GM12878 (cell line): Measurements from ENCODE around the gene PRR18. TPM values are rescaled to one million over a fixed set of nuclear protein-coding genes. Genes with fewer than 3 reads are reported as not detected.

ENCODE experiments used
- ATF2 ChIP-seq: IDR thresholded peaks from 2 replicates; pipeline ENCODE4 v1.6.1; 2012; ENCODE audit warnings: low read length, inconsistent platforms
- ATF3 ChIP-seq: IDR thresholded peaks from 2 replicates; pipeline ENCODE4 v1.6.1; 2011; ENCODE audit warnings: low read depth, mild to moderate bottlenecking, low read length, moderate library complexity, borderline replicate concordance; ENCODE audit errors: extremely low read depth
- BHLHE40 ChIP-seq, 2 experiments: fragments of 450-650 bp in 1 of 2; IDR thresholded peaks; 2 replicates each; pipeline ENCODE4 v1.6.1; 2011 to 2017; ENCODE audit warnings: low read depth in 2 of 2, borderline replicate concordance in 1 of 2, improper control_type of control experiment in 1 of 2, low read length in 1 of 2, mild to moderate bottlenecking in 1 of 2
- BRCA1 ChIP-seq: IDR thresholded peaks from 2 replicates; pipeline ENCODE4 v1.6.1; 2011; ENCODE audit warnings: low read depth, low read length, improper control_type of control experiment
- CBX5 ChIP-seq: sonication (generic); IDR thresholded peaks from 2 replicates; pipeline ENCODE4 v1.6.1; 2016; ENCODE audit warnings: low read depth, moderate library complexity, mild to moderate bottlenecking, inconsistent platforms
- CEBPB ChIP-seq, 2 experiments: fragments of 150-350 bp in 1 of 2; IDR thresholded peaks; 2 replicates each; pipeline ENCODE4 v1.6.1; 2012 to 2014; ENCODE audit warnings: low read depth in 2 of 2, low read length in 2 of 2, borderline replicate concordance in 1 of 2, inconsistent platforms in 1 of 2
- EED ChIP-seq: sonication (generic); IDR thresholded peaks from 2 replicates; pipeline ENCODE4 v1.6.1; 2016; ENCODE audit warnings: antibody characterized with exemption, low read depth
- HDAC6 ChIP-seq: fragments of 200-600 bp; sonication (generic); IDR thresholded peaks from one replicate; pipeline ENCODE4 v1.8.0; 2017; ENCODE audit warnings: antibody characterized with exemption; ENCODE audit not compliant: unreplicated experiment
- MAX ChIP-seq: IDR thresholded peaks from 2 replicates; pipeline ENCODE4 v1.6.1; 2012; ENCODE audit warnings: low read depth, low read length, improper control_type of control experiment
- MEF2A ChIP-seq: IDR thresholded peaks from 2 replicates; pipeline ENCODE4 v1.6.1; 2011; ENCODE audit warnings: low read depth, mild to moderate bottlenecking, low read length, moderate library complexity; ENCODE audit not compliant: insufficient read depth
- PBX3 ChIP-seq: IDR thresholded peaks from 2 replicates; pipeline ENCODE4 v1.6.1; 2011; ENCODE audit warnings: mild to moderate bottlenecking, low read depth, low read length, moderate library complexity; ENCODE audit not compliant: insufficient replicate concordance
- PKNOX1 ChIP-seq: fragments of 450-650 bp; IDR thresholded peaks from 2 replicates; pipeline ENCODE4 v1.6.1; 2016; ENCODE audit warnings: mild to moderate bottlenecking
- PML ChIP-seq: IDR thresholded peaks from 2 replicates; pipeline ENCODE4 v1.6.1; 2012; ENCODE audit warnings: low read length, inconsistent platforms
- POLR2A ChIP-seq: IDR thresholded peaks from 2 replicates; pipeline ENCODE4 v1.6.1; 2011; ENCODE audit warnings: low read depth, mild to moderate bottlenecking, low read length
- POLR2AphosphoS2 ChIP-seq: IDR thresholded peaks from 2 replicates; pipeline ENCODE4 v1.6.1; 2011; ENCODE audit warnings: low read depth, mild to moderate bottlenecking, low read length, improper control_type of control experiment, moderate library complexity
- RB1 ChIP-seq: fragments of 450-650 bp; formaldehyde crosslinking; IDR thresholded peaks from 2 replicates; pipeline ENCODE4 v1.6.1; 2017; ENCODE audit warnings: mild to moderate bottlenecking, borderline replicate concordance
- RUNX3 ChIP-seq: IDR thresholded peaks from 2 replicates; pipeline ENCODE4 v1.6.1; 2012; ENCODE audit warnings: low read length, inconsistent platforms
- SMAD5 ChIP-seq: IDR thresholded peaks from 2 replicates; pipeline ENCODE4 v1.6.1; 2016; ENCODE audit warnings: antibody characterized with exemption, low read depth
- SREBF2 ChIP-seq: IDR thresholded peaks from 2 replicates; pipeline ENCODE4 v1.6.1; 2012; ENCODE audit warnings: mild to moderate bottlenecking, low read length
- TCF7 ChIP-seq: IDR thresholded peaks from 2 replicates; pipeline ENCODE4 v1.6.1; 2014; ENCODE audit warnings: antibody characterized with exemption, borderline replicate concordance
- USF1 ChIP-seq: IDR thresholded peaks from 2 replicates; pipeline ENCODE4 v1.6.1; 2011; ENCODE audit warnings: borderline replicate concordance, low read depth, mild to moderate bottlenecking, moderate library complexity, mixed read lengths, low read length; ENCODE audit not compliant: insufficient read depth; ENCODE audit errors: extremely low read length
- ZNF274 ChIP-seq: IDR thresholded peaks from one replicate; pipeline ENCODE4 v1.8.0; 2011; ENCODE audit not compliant: insufficient read length, insufficient read depth
- polyA plus RNA-seq, 11 experiments: library from polyadenylated mRNA; depleted of rRNA in 4 of 11; unstranded in 6 of 11; stranded (reverse) in 5 of 11; fragments of >200 nt; fragmentation: Nextera tagmentation in 4 of 11; fragmentation: Illumina TruSeq in 1 of 11; extraction: Ambion mirVana in 4 of 11; extraction: Trizol in 1 of 11; gene quantifications; 1 replicate in 1 of 11; 2 replicates in 10 of 11; pipeline versions ENCODE4 v1.2.1 to v1.2.3, GENCODE V29; 2011 to 2016; ENCODE audit warnings: inconsistent platforms in 2 of 11, missing spikeins in 2 of 11, low read depth in 1 of 11
- total RNA-seq, 4 experiments: library from RNA; depleted of rRNA in 3 of 4; stranded (reverse); fragments of >200 nt in 3 of 4; fragmentation: Illumina TruSeq in 1 of 4; extraction: Trizol in 1 of 4; gene quantifications; 2 replicates each; pipeline versions ENCODE4 v1.2.1 to v1.2.3, GENCODE V29; 2013 to 2021

Gene PRR18
- total and polyA plus RNA-seq, 10 of the 15 experiments (the other 5 are each of a cell fraction or from before 2014, with no cell fraction given) = 0.13 to 8.2 (median 1.6) TPM

GRCh38 chr6:166318649-166319600 is 10.7 kb upstream of the PRR18 start (continued):
- no peak for TF ChIP-seq ATF2
- TF ChIP-seq PKNOX1 = no peak
- TF ChIP-seq PML = no peak
- no peak for TF ChIP-seq RUNX3
- no peak for TF ChIP-seq HDAC6
- TF ChIP-seq POLR2AphosphoS2 = peak; percentile 69
- no peak for TF ChIP-seq BHLHE40 (IDR thresholded peaks at IDR 0.05; ENCODE audit: borderline replicate concordance in 1 of 2, low read depth in 2 of 2, low read length in 1 of 2)
- TF ChIP-seq MAX = no peak
- no peak for TF ChIP-seq ZNF274
- no peak for TF ChIP-seq EED
- no peak for TF ChIP-seq ATF3
- no peak for TF ChIP-seq BRCA1
- no peak for TF ChIP-seq USF1
- TF ChIP-seq SMAD5 = no peak
- no peak for TF ChIP-seq TCF7
- no peak for TF ChIP-seq RB1
- TF ChIP-seq POLR2A = peak; percentile 65
- TF ChIP-seq MEF2A = no peak
- TF ChIP-seq SREBF2 = no peak
- no peak for TF ChIP-seq CEBPB (IDR thresholded peaks at IDR 0.05; ENCODE audit: borderline replicate concordance in 1 of 2, low read depth in 2 of 2, low read length in 2 of 2)
- TF ChIP-seq PBX3 = no peak
- no peak for TF ChIP-seq CBX5
